HCT116 (cell line): ENCODE data around the gene OR52B4. TPM values are rescaled to one million over a fixed set of nuclear protein-coding genes. Genes with fewer than 3 reads are reported as not detected.

Experiments used
- ATAC-seq: fragments of 200-7000 bp; cut with Tn5 transposase; 2 replicates; pipeline ENCODE4 v1.9.1; 2020; ENCODE audit warnings: mild to moderate bottlenecking, moderate library complexity
- BruUV-seq: library from RNA; stranded (reverse); fragments of 400-500 nt; replicated peaks from 2 replicates; lab custom pipeline; 2021; lab: Mats Ljungman, UMichigan
- CTCF ChIA-PET: fragments of 300-600 bp; sonication (Branson Sonifier 250); formaldehyde crosslinking; loops from one replicate; lab custom pipeline; 2021; ENCODE audit warnings: antibody characterized with exemption; lab: Charles Lee
- POLR2A ChIA-PET: fragments of 300-600, 350-600 bp; sonication (Branson Sonifier 250); formaldehyde crosslinking; loops from one replicate; lab custom pipeline; 2021; ENCODE audit warnings: antibody characterized with exemption; lab: Charles Lee
- RAD21 ChIA-PET, 2 experiments: fragments of 300-600 bp; sonication (Branson Sonifier 250); formaldehyde crosslinking; loops; one replicate each; lab custom pipeline; 2023; ENCODE audit warnings: low total read pairs in 2 of 2; ENCODE audit not compliant: uncharacterized antibody in 2 of 2, unreplicated experiment in 2 of 2, low non-redundant PET in 1 of 2; lab: Charles Lee
- DNase-seq: peaks from one replicate; pipeline ENCODE4 v3.0.0-alpha.2; 2010; ENCODE audit warnings: low read depth, low spot score
- H2AFZ ChIP-seq: fragments of 200-600 bp; shearing (Covaris generic), sonication (generic); 2 replicates; pipeline ENCODE4 v1.6.1; 2017; ENCODE audit warnings: low read depth, mixed run types, mixed read lengths, antibody characterized with exemption, low read length; ENCODE audit not compliant: poor library complexity, severe bottlenecking
- H3K27ac ChIP-seq: 2 replicates; pipeline ENCODE4 v1.5.1; 2012; ENCODE audit warnings: low read depth, low read length
- H3K27me3 ChIP-seq: fragments of 200-600 bp; sonication (generic); 2 replicates; pipeline ENCODE4 v1.6.1; 2016; ENCODE audit warnings: mixed run types, low read length, mixed read lengths; ENCODE audit not compliant: insufficient read depth
- H3K36me3 ChIP-seq, 2 experiments: fragments of 200-500 bp in 1 of 2; fragments of 200-600 bp in 1 of 2; sonication (Bioruptor generic) in 1 of 2; sonication (generic) in 1 of 2; 2 replicates each; pipeline versions ENCODE4 v1.5.1 to v1.6.1; 2014 to 2016; ENCODE audit warnings: low read length in 2 of 2, inconsistent platforms in 1 of 2, mixed read lengths in 1 of 2, mixed run types in 1 of 2; ENCODE audit not compliant: insufficient read depth in 2 of 2, control insufficient read depth in 1 of 2
- H3K4me1 ChIP-seq, 2 experiments: fragments of 200-600 bp in 1 of 2; sonication (generic) in 1 of 2; 2 replicates each; pipeline versions ENCODE4 v1.5.1 to v1.6.1; 2012 to 2017; ENCODE audit warnings: low read length in 2 of 2, inconsistent platforms in 1 of 2, mild to moderate bottlenecking in 1 of 2, mixed read lengths in 1 of 2, mixed run types in 1 of 2, moderate library complexity in 1 of 2; ENCODE audit not compliant: insufficient read depth in 2 of 2, control insufficient read depth in 1 of 2
- H3K4me2 ChIP-seq: fragments of 200-600 bp; sonication (generic); 2 replicates; pipeline ENCODE4 v1.6.1; 2017; ENCODE audit warnings: mixed run types, low read length, mixed read lengths
- H3K4me3 ChIP-seq, 2 experiments: fragments of 200-600 bp in 1 of 2; sonication (generic) in 1 of 2; replicated peaks in 1 of 2; 2 replicates each; pipeline ENCODE4 v1.5.1; 2011 to 2016; ENCODE audit warnings: low read length in 2 of 2, control low read depth in 1 of 2, low read depth in 1 of 2, mild to moderate bottlenecking in 1 of 2, mixed read lengths in 1 of 2, mixed run types in 1 of 2
- H3K79me2 ChIP-seq: fragments of 200-600 bp; sonication (generic); 2 replicates; pipeline ENCODE4 v1.6.1; 2017; ENCODE audit warnings: mild to moderate bottlenecking, mixed run types, low read length, moderate library complexity, mixed read lengths; ENCODE audit not compliant: insufficient read depth
- H3K9ac ChIP-seq: fragments of 200-600 bp; sonication (generic); 2 replicates; pipeline ENCODE4 v1.6.1; 2016; ENCODE audit warnings: low read length, mixed read lengths
- H3K9me2 ChIP-seq: fragments of 200-600 bp; sonication (generic), shearing (Covaris generic); 2 replicates; pipeline ENCODE4 v1.6.1; 2017; ENCODE audit warnings: mixed run types, mild to moderate bottlenecking, moderate library complexity; ENCODE audit not compliant: insufficient read depth
- H3K9me3 ChIP-seq, 2 experiments: fragments of 200-500 bp in 1 of 2; fragments of 200-600 bp in 1 of 2; sonication (Bioruptor generic) in 1 of 2; sonication (generic) in 1 of 2; 2 replicates each; pipeline ENCODE4 v1.6.1; 2014 to 2017; ENCODE audit warnings: low read length in 2 of 2, mixed read lengths in 2 of 2, inconsistent platforms in 1 of 2, low read depth in 1 of 2, mild to moderate bottlenecking in 1 of 2, mixed run types in 1 of 2, moderate library complexity in 1 of 2; ENCODE audit not compliant: control insufficient read depth in 1 of 2, insufficient read depth in 1 of 2
- H4K20me1 ChIP-seq: fragments of 200-600 bp; sonication (generic), shearing (Covaris generic); 2 replicates; pipeline ENCODE4 v1.6.1; 2017; ENCODE audit warnings: mixed run types, mild to moderate bottlenecking, moderate library complexity; ENCODE audit not compliant: insufficient read depth
- CBX3 ChIP-seq: IDR thresholded peaks from 2 replicates; pipeline ENCODE4 v1.6.1; 2012; ENCODE audit warnings: low read depth
- CTCF ChIP-seq, 3 experiments: fragments of 200-600 bp in 1 of 3; sonication (generic) in 1 of 3; IDR thresholded peaks in 2 of 3; conservative IDR thresholded peaks in 1 of 3; 2 replicates each; pipeline ENCODE4 v1.5.1; 2012 to 2017; ENCODE audit warnings: low read depth in 2 of 3, low read length in 2 of 3, antibody characterized with exemption in 1 of 3, borderline replicate concordance in 1 of 3, control low read depth in 1 of 3, mild to moderate bottlenecking in 1 of 3, mixed read lengths in 1 of 3, mixed run types in 1 of 3, moderate library complexity in 1 of 3; ENCODE audit not compliant: insufficient read depth in 1 of 3
- ELF1 ChIP-seq: IDR thresholded peaks from 2 replicates; pipeline ENCODE4 v1.6.1; 2012; ENCODE audit warnings: low read depth, borderline replicate concordance
- EZH2 ChIP-seq: fragments of 200-600 bp; sonication (generic); IDR thresholded peaks from 2 replicates; pipeline ENCODE4 v1.6.1; 2017; ENCODE audit warnings: antibody characterized with exemption, mixed run types
- EZH2phosphoT487 ChIP-seq: fragments of 200-600 bp; IDR thresholded peaks from 2 replicates; pipeline ENCODE4 v1.6.1; 2018; ENCODE audit warnings: antibody characterized with exemption, borderline replicate concordance
- FOSL1 ChIP-seq: IDR thresholded peaks from 2 replicates; pipeline ENCODE4 v1.6.1; 2012; ENCODE audit warnings: low read depth
- JUND ChIP-seq: IDR thresholded peaks from 2 replicates; pipeline ENCODE4 v1.6.1; 2012
- MAX ChIP-seq: IDR thresholded peaks from 2 replicates; pipeline ENCODE4 v1.6.1; 2012
- POLR2A ChIP-seq: IDR thresholded peaks from 2 replicates; pipeline ENCODE4 v1.7.0; 2011; ENCODE audit warnings: borderline replicate concordance; ENCODE audit not compliant: insufficient read depth, insufficient read length; ENCODE audit errors: extremely low read depth
- POLR2AphosphoS5 ChIP-seq: IDR thresholded peaks from 2 replicates; pipeline ENCODE4 v1.6.1; 2011; ENCODE audit warnings: mild to moderate bottlenecking, low read depth, low read length, moderate library complexity
- RAD21 ChIP-seq: IDR thresholded peaks from 2 replicates; pipeline ENCODE4 v1.6.1; 2012; ENCODE audit warnings: low read depth, mild to moderate bottlenecking
- SP1 ChIP-seq: IDR thresholded peaks from 2 replicates; pipeline ENCODE4 v1.6.1; 2012; ENCODE audit warnings: low read depth
- TCF7L2 ChIP-seq: IDR thresholded peaks from 2 replicates; pipeline ENCODE4 v1.7.0; 2011; ENCODE audit warnings: borderline replicate concordance, inconsistent platforms; ENCODE audit not compliant: insufficient read depth, insufficient read length; ENCODE audit errors: extremely low read depth
- YY1 ChIP-seq: IDR thresholded peaks from 2 replicates; pipeline ENCODE4 v1.6.1; 2011; ENCODE audit warnings: low read length, low read depth, moderate library complexity, mild to moderate bottlenecking; ENCODE audit not compliant: insufficient replicate concordance; ENCODE audit errors: extremely low read depth
- ZBTB33 ChIP-seq: IDR thresholded peaks from 2 replicates; pipeline ENCODE4 v1.6.1; 2011; ENCODE audit warnings: mild to moderate bottlenecking, low read length, moderate library complexity; ENCODE audit not compliant: insufficient replicate concordance; ENCODE audit errors: extremely low read depth
- ZNF274 ChIP-seq: fragments of 200-500 bp; sonication (Bioruptor generic); IDR thresholded peaks from 2 replicates; pipeline ENCODE4 v1.6.1; 2014; ENCODE audit warnings: mild to moderate bottlenecking, low read depth, low read length, inconsistent platforms
- intact Hi-C: fragments of 100-400 bp; cut with micrococcal nuclease; formaldehyde crosslinking; loops from 2 replicates; pipeline ENCODE4 v1.10.0; 2022
- total RNA-seq: library from RNA; stranded (reverse); gene quantifications from one replicate; pipeline ENCODE4 v1.2.1, GENCODE V29; 2021; ENCODE audit not compliant: unreplicated experiment

The OR52B4 gene
- total RNA-seq, 1 experiment from 2014 or later, result not detected

GRCh38 chr11:4375431-4376140, 7.4 kb upstream of the OR52B4 start:
- Histone ChIP-seq H3K27ac (no peak overlapping the region), H3K4me3 (no peak overlapping the region), H3K9ac (no peak overlapping the region), H2AFZ (no peak overlapping the region), H3K79me2 (no peaks in the 10 kb centered on the region), H3K4me1 (no peaks in the 10 kb centered on the region), H4K20me1 (no peaks in the 10 kb centered on the region), H3K9me2 (no peaks in the 10 kb centered on the region), H3K4me2 (no peak overlapping the region), H3K27me3 (peaks cover 45% of the 10 kb centered on the region), H3K9me3 (no peaks in the 10 kb centered on the region), H3K36me3 (no peaks in the 10 kb centered on the region)
- POLR2A ChIA-PET, result no interaction called here
- DNase-seq, result no peak
- no TSS peak for BruUV-seq
- RAD21 ChIA-PET, result no interaction called here
- intact Hi-C loops, result no loop called here
- CTCF ChIA-PET, result no interaction called here
- ATAC-seq, result no peak
- TF ChIP-seq CBX3 (no peak), CTCF (IDR thresholded peaks at IDR 0.05 in 2 of 3, conservative IDR thresholded peaks at IDR 0.05 in 1 of 3; ENCODE audit: borderline replicate concordance in 1 of 3, insufficient read depth in 1 of 3, low read depth in 2 of 3, low read length in 2 of 3) (no peak), ELF1 (no peak), FOSL1 (no peak), EZH2phosphoT487 (no peak), TCF7L2 (no peak), RAD21 (no peak), EZH2 (no peak), ZNF274 (no peak), POLR2A (no peak), ZBTB33 (no peak), JUND (no peak), POLR2AphosphoS5 (no peak), MAX (no peak), SP1 (no peak), YY1 (no peak)
